GM12878 (cell line): Measurements from ENCODE around the gene IRX4.

Experiments used
- CREB1 ChIP-seq: IDR thresholded peaks from 2 replicates; pipeline ENCODE4 v1.6.1; 2012; ENCODE audit warnings: low read depth, mild to moderate bottlenecking, inconsistent platforms
- DPF2 ChIP-seq: fragments of 450-650 bp; IDR thresholded peaks from 2 replicates; pipeline ENCODE4 v1.6.1; 2017; ENCODE audit warnings: mild to moderate bottlenecking
- EP300 ChIP-seq, 2 experiments: fragments of 150-350 bp in 1 of 2; IDR thresholded peaks; 2 replicates each; pipeline ENCODE4 v1.6.1; 2011 to 2012; ENCODE audit warnings: low read depth in 2 of 2, low read length in 2 of 2, borderline replicate concordance in 1 of 2, improper control_type of control experiment in 1 of 2, inconsistent platforms in 1 of 2; ENCODE audit not compliant: control insufficient read depth in 1 of 2
- GABPA ChIP-seq: IDR thresholded peaks from 2 replicates; pipeline ENCODE4 v1.6.1; 2014; ENCODE audit warnings: antibody characterized with exemption, low read depth, mild to moderate bottlenecking, inconsistent platforms
- PML ChIP-seq: IDR thresholded peaks from 2 replicates; pipeline ENCODE4 v1.6.1; 2012; ENCODE audit warnings: low read length, inconsistent platforms
- RFX5 ChIP-seq: IDR thresholded peaks from 2 replicates; pipeline ENCODE4 v1.6.1; 2011; ENCODE audit warnings: low read depth, low read length, improper control_type of control experiment
- STAT1 ChIP-seq: fragments of 450-650 bp; conservative IDR thresholded peaks from 2 replicates; pipeline ENCODE4 v1.6.1; 2014; ENCODE audit warnings: antibody characterized with exemption, mild to moderate bottlenecking
- TARDBP ChIP-seq: IDR thresholded peaks from 2 replicates; pipeline ENCODE4 v1.6.1; 2016; ENCODE audit warnings: borderline replicate concordance
- YY1 ChIP-seq: IDR thresholded peaks from 2 replicates; pipeline ENCODE4 v1.6.1; 2011; ENCODE audit warnings: low read depth, mild to moderate bottlenecking, low read length
- ZZZ3 ChIP-seq: IDR thresholded peaks from 2 replicates; pipeline ENCODE4 v1.6.1; 2011; ENCODE audit warnings: low read depth; ENCODE audit not compliant: control insufficient read depth, insufficient read length
- TF ChIP-seq, protein P1 (sequence below): IDR thresholded peaks from 2 replicates; pipeline ENCODE4 v1.6.1; 2012; ENCODE audit warnings: low read depth, low read length, improper control_type of control experiment
- TF ChIP-seq, protein P2 (sequence below), 3 experiments: IDR thresholded peaks in 2 of 3; conservative IDR thresholded peaks in 1 of 3; 2 replicates each; pipeline ENCODE4 v1.5.1; 2011; ENCODE audit warnings: low read depth in 3 of 3, low read length in 3 of 3, mild to moderate bottlenecking in 3 of 3, control low read depth in 2 of 3, moderate library complexity in 2 of 3, inconsistent platforms in 1 of 3, mixed read lengths in 1 of 3; ENCODE audit not compliant: control insufficient read depth in 2 of 3, insufficient read depth in 1 of 3; ENCODE audit errors: extremely low read depth in 1 of 3
- TF ChIP-seq, protein P3 (sequence below): fragments of 450-650 bp; IDR thresholded peaks from 2 replicates; pipeline ENCODE4 v1.6.1; 2016; ENCODE audit warnings: mild to moderate bottlenecking

DNA sequence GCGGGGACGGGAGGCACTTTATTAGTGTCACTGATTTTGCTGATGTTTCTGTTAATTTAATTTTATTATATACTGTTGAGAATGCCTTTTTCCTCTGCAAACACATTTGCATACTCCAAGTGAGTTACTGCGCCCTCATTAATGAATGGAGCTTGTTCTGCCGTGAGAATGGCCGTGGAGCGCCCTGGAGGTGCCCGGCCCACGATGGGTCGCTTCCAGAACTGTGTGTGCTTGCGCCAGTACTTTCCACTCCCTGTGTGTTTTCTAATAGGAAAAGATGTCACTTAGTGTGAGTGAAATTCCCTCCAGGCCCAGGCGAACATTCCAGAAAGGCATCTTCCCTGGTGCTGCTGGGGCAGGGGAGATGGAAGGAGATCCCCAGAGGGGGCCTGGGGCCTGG, 51.5 kb downstream of the IRX4 start:
- no peak for TF ChIP-seq RFX5
- TF ChIP-seq TARDBP, result no peak
- TF ChIP-seq CREB1, result no peak
- no peak for TF ChIP-seq EP300 (IDR thresholded peaks at IDR 0.05; ENCODE audit: borderline replicate concordance in 1 of 2, control insufficient read depth in 1 of 2, low read depth in 2 of 2, low read length in 2 of 2)
- TF ChIP-seq PML, result no peak
- no peak for TF ChIP-seq YY1
- no peak for TF ChIP-seq ZZZ3
- no peak for TF ChIP-seq DPF2
- TF ChIP-seq, protein P1, sequence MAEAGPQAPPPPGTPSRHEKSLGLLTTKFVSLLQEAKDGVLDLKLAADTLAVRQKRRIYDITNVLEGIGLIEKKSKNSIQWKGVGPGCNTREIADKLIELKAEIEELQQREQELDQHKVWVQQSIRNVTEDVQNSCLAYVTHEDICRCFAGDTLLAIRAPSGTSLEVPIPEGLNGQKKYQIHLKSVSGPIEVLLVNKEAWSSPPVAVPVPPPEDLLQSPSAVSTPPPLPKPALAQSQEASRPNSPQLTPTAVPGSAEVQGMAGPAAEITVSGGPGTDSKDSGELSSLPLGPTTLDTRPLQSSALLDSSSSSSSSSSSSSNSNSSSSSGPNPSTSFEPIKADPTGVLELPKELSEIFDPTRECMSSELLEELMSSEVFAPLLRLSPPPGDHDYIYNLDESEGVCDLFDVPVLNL, result no peak
- TF ChIP-seq, protein P2, sequence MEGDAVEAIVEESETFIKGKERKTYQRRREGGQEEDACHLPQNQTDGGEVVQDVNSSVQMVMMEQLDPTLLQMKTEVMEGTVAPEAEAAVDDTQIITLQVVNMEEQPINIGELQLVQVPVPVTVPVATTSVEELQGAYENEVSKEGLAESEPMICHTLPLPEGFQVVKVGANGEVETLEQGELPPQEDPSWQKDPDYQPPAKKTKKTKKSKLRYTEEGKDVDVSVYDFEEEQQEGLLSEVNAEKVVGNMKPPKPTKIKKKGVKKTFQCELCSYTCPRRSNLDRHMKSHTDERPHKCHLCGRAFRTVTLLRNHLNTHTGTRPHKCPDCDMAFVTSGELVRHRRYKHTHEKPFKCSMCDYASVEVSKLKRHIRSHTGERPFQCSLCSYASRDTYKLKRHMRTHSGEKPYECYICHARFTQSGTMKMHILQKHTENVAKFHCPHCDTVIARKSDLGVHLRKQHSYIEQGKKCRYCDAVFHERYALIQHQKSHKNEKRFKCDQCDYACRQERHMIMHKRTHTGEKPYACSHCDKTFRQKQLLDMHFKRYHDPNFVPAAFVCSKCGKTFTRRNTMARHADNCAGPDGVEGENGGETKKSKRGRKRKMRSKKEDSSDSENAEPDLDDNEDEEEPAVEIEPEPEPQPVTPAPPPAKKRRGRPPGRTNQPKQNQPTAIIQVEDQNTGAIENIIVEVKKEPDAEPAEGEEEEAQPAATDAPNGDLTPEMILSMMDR (IDR thresholded peaks at IDR 0.05 in 2 of 3, conservative IDR thresholded peaks at IDR 0.05 in 1 of 3; ENCODE audit: control insufficient read depth in 2 of 3, extremely low read depth in 1 of 3, insufficient read depth in 1 of 3, low read depth in 3 of 3, low read length in 3 of 3), result no peak
- no peak for TF ChIP-seq GABPA
- TF ChIP-seq, protein P3, sequence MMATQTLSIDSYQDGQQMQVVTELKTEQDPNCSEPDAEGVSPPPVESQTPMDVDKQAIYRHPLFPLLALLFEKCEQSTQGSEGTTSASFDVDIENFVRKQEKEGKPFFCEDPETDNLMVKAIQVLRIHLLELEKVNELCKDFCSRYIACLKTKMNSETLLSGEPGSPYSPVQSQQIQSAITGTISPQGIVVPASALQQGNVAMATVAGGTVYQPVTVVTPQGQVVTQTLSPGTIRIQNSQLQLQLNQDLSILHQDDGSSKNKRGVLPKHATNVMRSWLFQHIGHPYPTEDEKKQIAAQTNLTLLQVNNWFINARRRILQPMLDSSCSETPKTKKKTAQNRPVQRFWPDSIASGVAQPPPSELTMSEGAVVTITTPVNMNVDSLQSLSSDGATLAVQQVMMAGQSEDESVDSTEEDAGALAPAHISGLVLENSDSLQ, result no peak
- TF ChIP-seq STAT1, result no peak
